Lower leg skin (tissue), 4 donors: ENCODE data around the gene ITGB3. TPM values are rescaled to one million over a fixed set of nuclear protein-coding genes. Genes with fewer than 3 reads are reported as not detected.

ENCODE experiments used
- DNase-seq, 2 donors: peaks; one replicate each; pipeline ENCODE4 v3.0.0-alpha.2; 2019; ENCODE audit warnings: low spot score in 2 of 2
- H3K4me3 ChIP-seq: fragments of 200-600 bp; sonication (generic); 2 replicates; pipeline ENCODE4 v1.5.1; 2017; ENCODE audit warnings: mild to moderate bottlenecking, low read depth; ENCODE audit not compliant: poor library complexity, severe bottlenecking
- CTCF ChIP-seq, 3 donors: fragments of 450-650 bp; IDR thresholded peaks; one replicate each; pipeline ENCODE4 v1.5.1; 2016; ENCODE audit warnings: antibody characterized with exemption in 3 of 3, mild to moderate bottlenecking in 3 of 3, moderate library complexity in 2 of 3
- POLR2A ChIP-seq, 2 donors: fragments of 450-650 bp; IDR thresholded peaks; one replicate each; pipeline ENCODE4 v1.6.1; 2016 to 2017; ENCODE audit warnings: antibody characterized with exemption in 2 of 2, mild to moderate bottlenecking in 1 of 2, moderate library complexity in 1 of 2
- WGBS, 2 donors: methylation state at CpG; one replicate each; pipeline ENCODE4 v1.1.5; 2018; 5-methylcytosine and 5-hydroxymethylcytosine counted together
- intact Hi-C: fragments of 100-400 bp; cut with DNase I; formaldehyde crosslinking; loops from one replicate; pipeline ENCODE4 v1.15.0; 2023; ENCODE audit warnings: low total_unique reads
- total RNA-seq, 4 donors: library from RNA; depleted of rRNA; stranded (reverse); fragments of >200 nt; gene quantifications; one replicate each; pipeline ENCODE4 v1.1.0, GENCODE V29; 2016

Gene ITGB3
- total RNA-seq, 4 donors from 2014 or later: 2.2 to 3.7 (median 3.1) TPM

GRCh38 chr17:47295874-47296255 lies 42.2 kb downstream of the ITGB3 start:
- intact Hi-C loops: no loop called here
- no peak overlapping the region for H3K4me3 ChIP-seq
- 35 to 42% methylated on average over 5 to 6 of the region's 6 CpGs for WGBS, 2 donors
- TF ChIP-seq POLR2A (IDR thresholded peaks at IDR 0.05) (no peak), CTCF (IDR thresholded peaks at IDR 0.05) (no peak)
- no peak for DNase-seq

GRCh38 chr17:47297661-47298400 lies 44.2 kb downstream of the ITGB3 start:
- no peak for DNase-seq
- 86 to 92% methylated on average over 4 of the region's 4 CpGs for WGBS, 2 donors
- no peak for TF ChIP-seq CTCF (IDR thresholded peaks at IDR 0.05)
- no peak for TF ChIP-seq POLR2A (IDR thresholded peaks at IDR 0.05)

GRCh38 chr17:47298712-47299111 lies 45.1 kb downstream of the ITGB3 start:
- no peak for DNase-seq
- no peak overlapping the region for H3K4me3 ChIP-seq
- no peak for TF ChIP-seq CTCF (IDR thresholded peaks at IDR 0.05)
- no peak for TF ChIP-seq POLR2A (IDR thresholded peaks at IDR 0.05)
- 89 to 100% methylated on average over 6 of the region's 6 CpGs for WGBS, 2 donors
- intact Hi-C loops: no loop called here

More at GRCh38 chr17:47297661-47298400, 44.2 kb downstream of the ITGB3 start:
- intact Hi-C loops: no loop called here
- H3K4me3 ChIP-seq: no peak overlapping the region

GRCh38 chr17:47299239-47299910 lies 45.7 kb downstream of the ITGB3 start:
- intact Hi-C loops: no loop called here
- no peak for DNase-seq
- H3K4me3 ChIP-seq: no peak overlapping the region
- WGBS, 2 donors: 71 to 73% methylated on average over 7 of the region's 13 CpGs
- no peak for TF ChIP-seq CTCF (IDR thresholded peaks at IDR 0.05)
- TF ChIP-seq POLR2A (IDR thresholded peaks at IDR 0.05): no peak

GRCh38 chr17:47300718-47301117 lies 47.1 kb downstream of the ITGB3 start:
- intact Hi-C loops: no loop called here
- 85 to 97% methylated on average over 1 of the region's 1 CpG for WGBS, 2 donors
- TF ChIP-seq POLR2A (IDR thresholded peaks at IDR 0.05) (no peak), CTCF (IDR thresholded peaks at IDR 0.05) (no peak)
- no peak overlapping the region for H3K4me3 ChIP-seq
- no peak for DNase-seq
